NCI-H2196 treated with DMSO at 0.1 percent for 48 hours (cell line): ENCODE data around the gene PLA2G2C.
"Not testable (repeated sequence)": the region's sequence is repeated elsewhere in the genome, so short reads cannot be mapped to it uniquely, and the experiment has no call there.

Experiments used
- DNase-seq: peaks from one replicate; lab custom pipeline; 2025; ENCODE audit not compliant: unreplicated experiment; lab: John Stamatoyannopoulos, UW

The PLA2G2C gene, protein sequence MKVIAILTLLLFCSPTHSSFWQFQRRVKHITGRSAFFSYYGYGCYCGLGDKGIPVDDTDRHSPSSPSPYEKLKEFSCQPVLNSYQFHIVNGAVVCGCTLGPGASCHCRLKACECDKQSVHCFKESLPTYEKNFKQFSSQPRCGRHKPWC

DNA sequence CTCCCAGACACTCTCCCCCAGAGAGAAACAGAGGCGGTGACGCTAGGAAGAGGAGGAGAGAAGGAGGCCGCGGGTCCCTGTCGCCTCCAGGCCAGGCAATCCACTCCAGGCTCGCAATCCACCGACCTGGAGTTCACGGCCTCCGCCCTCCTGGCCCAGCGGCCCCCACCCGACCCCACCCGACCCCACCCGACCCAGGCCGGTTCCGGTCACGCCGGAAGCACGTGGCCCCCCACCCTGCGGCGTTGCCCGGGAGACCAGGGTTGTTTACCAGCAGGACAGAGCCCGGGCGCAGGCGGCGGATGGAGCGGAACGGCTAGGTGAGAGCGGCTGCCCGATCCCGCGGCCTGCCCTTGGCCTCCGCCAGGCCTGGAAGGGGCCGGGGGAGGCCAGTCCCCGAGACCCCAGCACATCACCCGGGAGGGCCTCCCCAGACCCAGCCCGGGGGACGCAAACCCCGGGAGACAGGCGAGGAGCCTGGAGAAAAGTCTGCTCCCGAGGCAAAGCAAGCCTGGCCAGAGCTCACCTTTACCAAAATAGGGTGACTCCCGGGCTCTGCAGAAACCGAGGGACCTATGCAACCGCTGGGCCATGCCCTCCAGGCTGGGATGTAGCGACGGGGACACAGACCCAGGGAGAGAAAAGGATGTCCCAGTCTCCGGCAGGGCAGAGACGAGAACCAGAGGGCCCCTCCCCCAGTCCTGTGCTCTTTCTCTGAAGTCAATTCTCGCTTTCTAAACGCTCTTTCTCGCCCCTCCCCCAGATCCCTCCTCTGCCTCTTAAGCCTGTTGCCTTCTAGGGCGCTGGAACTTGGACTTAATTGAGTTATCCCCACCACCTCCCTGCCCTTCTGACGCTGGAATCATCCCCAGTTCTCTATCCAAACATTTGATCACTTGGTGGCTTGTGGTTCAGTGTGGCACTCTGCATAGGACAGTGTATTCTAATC, at the start of gene PLA2G2C, which contains the start of gene UBXN10:
PLA2G2C (minus strand) TSS at position 685 of the 949 bp plus-strand sequence. CDS start 9,155 bp downstream, outside the sequence.
UBXN10 (plus strand) TSS at position 263 of the 949 bp plus-strand sequence. CDS start 4,466 bp downstream, outside the sequence.
- DNase-seq = no peak

DNA sequence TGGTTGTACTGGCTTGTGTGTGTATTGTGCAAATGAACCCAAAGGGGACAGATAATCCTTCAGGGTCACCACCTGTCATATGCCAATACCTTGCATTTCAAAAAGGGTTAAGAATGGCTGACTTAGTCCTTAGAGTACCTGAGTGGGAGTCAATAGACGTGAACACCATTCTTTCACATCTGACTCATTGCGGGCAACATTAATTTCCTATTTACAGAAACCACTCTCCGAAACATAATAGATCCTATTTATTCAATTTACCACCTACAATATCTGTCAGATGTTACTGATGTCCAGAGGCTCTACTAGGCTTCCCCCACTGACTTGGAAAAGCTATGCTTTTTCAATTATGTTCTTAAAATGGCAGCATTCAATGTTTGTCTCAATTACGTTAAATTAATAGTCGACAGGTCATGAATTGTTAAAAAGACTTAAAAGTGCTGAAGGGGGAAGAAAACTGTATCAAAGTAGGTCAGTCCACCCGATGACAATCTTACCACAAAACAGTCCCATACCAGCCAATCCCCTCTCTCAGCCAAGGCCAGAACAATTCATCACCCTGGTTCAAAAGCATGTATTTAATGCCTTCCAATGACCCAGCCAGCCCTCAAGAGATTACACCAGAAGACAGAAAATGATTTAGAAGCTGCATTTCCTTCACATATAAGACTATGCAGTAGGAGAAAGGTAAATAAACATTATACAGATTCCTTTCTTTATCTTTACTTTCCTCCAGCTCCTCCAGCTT, 48.6 kb upstream of the PLA2G2C start:
- DNase-seq = no peak

DNA sequence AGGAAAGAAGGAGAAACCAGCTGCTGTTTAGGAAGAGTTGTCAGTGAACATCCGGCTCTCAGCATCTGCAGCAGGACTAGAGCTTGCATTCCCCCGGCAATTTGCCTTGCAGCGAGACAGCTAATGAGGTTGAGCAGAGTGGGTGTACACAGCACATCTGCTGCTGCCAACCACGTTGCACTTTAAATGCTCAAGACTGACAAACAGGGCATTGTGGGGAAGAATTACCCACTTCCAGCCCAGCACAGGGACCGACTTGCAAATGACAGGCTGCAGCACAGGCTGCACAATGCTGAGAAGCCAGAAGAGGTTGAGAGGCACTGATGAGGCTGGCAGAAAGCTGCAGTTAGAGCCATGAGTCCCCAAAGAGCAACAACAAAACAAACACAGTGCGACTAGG, 47.5 kb upstream of the PLA2G2C start:
- DNase-seq = no peak

DNA sequence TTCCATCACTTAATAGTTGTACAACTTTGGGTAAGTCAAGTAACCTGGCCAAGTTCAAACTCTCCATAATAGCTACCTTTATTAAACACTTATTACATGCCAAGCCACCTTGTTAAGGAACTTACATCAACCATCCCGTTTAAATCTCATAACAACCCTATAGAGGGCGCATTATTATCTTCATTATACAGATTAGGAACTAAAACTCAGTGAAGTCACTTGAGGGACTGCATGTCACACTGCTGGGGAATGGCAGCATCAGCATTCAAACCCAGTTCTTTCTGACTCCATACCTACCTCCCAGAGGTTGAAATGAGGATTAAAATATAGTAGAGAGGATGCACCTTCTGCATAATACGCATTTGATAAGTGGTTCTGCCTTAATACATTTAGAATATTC, 47.1 kb upstream of the PLA2G2C start:
- no peak for DNase-seq

DNA sequence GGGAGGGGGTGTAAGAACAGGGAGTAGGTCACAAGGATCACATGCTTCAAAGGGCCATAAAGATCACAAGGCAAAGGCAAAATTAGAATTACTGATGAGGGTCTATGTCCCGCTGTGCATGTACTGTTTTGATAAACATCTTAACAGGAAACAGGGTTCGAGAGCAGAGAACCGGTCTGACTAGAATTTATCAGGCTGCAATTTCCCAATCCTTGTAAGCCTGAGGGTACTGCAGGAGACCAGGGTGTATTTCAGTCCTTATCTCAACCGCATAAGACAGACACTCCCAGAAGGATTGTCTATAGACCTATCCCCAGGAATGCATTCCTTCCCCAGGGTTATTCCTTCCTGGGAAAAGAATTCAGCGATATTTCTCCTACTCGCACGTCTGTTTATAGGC, 46.2 kb upstream of the PLA2G2C start:
- not testable (repeated sequence) for DNase-seq

DNA sequence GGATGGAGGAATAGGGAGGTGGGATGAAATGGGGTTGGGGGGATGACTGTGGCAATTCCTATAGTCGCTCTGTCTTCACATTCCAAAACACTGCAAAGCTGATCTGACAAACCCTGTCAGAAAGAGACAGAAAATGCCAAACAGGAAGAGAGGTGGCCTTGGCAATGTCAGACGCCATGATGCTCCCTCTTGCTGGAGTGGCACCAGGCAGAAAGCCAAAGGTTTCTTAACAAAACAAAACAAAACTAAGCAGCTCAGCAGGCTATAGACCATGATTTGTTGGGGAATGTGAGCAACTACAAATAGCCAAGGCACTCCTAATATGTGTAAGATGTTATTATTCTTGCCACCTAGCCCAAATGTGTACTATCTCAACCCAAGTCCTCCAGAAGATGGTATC, 42.9 kb upstream of the PLA2G2C start:
- DNase-seq = peak; percentile 43

DNA sequence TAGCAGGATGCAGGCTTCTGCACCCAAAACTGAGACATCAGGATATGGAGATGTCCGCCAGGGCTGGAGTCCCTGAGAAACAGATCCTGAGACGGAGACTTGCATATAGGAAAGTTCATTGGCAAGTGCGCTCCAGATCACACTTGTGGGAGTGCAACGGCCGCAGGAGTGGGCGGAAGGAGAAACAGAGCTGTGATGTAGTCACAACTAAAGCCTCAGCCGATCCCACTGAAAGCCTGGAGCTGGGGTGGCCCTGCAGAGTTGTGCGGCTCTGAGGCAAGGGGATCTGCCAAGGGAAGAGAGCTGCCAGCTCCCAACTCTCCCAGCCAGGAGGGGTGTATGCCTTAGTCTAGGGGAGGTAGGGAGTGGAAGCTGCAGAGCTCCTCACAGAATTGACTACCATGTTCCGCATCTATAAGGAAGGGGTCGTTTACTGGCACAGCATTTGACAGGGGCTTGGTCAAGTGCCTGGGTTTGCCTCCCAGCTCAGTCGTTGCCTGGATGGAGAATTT, 42.1 kb upstream of the PLA2G2C start:
- no peak for DNase-seq

DNA sequence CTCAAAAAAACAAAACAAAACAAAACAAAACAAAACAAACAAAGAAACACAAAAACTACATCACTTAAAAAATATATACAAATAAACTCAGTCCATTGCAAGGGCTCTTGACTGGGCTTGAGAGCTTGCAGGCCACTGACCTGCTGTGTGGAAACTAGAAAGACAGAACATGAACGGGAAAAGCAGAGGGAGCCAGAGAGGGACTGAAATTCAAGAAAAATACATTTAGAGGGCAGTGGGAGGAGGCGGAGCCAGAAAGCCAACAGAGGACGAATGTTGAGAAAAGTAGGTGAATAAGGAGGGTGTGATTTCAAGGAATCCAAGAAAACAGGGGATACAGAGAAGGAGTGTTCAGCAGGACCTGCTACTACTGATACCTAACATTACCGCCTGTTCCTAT, 41.4 kb upstream of the PLA2G2C start:
- DNase-seq = no peak

DNA sequence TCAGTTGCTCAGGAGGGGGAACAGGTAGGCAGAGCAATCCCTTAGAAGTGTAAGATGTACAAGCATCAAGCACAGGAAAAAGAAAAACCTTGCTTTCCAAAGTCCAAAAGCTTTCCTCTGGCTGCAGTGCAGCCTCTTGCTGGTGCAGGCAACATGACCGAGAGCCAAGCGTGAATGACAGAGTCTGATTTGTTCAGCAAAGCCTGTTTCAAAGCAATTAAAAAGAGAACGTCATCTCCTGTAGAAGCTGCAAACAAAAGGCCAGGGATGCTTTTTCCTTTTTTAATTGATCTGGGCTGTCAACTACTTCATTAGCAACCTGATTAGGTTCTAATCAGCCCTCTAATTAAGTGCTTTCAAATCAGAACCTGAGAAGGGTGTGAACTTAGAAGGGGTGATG, 38.2 kb upstream of the PLA2G2C start:
- no peak for DNase-seq

DNA sequence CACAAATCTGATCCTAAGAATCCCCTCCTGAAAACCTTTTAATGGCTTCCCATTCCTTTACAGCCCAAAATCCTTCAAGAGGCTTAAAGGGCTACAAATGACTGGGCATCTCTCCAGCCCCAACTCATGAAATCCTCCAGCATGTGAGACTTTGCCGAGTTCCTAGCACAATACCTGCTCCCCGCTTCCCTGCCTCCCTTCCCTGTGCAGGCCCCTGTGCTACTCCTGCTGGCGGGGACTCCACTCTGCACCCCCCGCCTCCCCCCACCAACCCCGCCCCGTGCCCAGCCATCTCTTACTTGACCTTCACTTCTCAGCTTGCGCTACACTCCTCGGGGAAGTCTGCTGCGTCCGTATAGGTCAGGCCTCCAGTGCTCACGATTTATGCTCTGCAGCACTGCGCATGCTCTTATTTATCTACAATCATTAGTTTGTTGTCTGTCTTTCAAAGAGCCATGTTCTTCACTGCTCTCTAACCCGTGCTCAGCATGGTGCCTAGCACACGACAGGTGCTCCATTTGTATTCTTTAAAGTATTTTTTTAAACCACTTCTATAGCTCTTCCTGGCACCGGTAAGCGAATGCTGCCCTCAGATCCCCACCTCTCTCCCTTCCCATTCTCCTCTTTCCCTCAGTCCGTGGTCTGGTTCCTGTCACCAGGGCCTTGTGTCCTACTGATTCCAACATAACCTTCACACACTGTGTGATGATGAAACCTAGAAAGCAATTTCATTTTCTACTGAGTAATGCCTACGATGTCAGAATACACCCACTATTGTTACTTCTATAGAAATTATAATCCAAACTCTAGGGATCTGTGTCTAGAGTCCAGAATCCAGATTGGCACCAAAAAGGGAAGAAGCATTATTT, 37.5 kb upstream of the PLA2G2C start:
- no peak for DNase-seq

DNA sequence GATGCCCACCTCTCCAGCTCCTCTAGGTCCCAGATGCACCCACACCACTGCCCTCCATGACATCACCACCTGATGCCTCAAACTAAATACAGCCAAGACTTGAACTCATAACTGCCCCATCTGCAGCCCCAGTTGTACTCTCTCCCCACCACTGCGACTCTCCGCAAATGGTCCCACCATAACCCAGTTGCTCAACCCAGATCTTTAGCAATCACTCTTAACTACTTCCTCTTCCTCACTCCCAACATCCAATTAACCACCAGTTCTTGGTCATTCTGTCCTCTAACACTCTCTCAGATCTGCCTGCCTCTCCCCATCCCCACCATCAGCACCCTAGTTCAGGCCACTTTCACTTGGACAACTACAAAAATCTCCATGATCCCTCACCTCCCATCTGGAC, 36.8 kb upstream of the PLA2G2C start:
- DNase-seq = no peak

DNA sequence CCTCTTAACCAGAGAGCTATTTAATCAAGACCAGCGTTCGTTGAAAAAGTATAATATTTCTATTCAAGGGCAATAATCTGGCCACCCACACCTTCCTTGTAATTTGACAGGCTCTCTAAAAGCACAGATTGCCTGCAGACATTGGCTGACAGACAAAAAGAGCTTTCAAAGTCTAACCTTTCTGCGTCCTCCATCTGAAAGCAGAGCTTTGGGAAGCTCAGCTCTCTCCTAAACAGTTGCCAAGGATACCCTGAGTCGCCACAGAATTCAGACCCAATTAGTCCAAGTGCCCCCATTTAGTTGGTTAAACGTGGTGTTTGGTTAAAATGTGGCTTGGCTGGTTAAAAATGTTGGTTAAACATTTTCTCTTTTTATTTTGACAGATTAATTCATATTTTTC, 33.7 kb upstream of the PLA2G2C start:
- DNase-seq = no peak

DNA sequence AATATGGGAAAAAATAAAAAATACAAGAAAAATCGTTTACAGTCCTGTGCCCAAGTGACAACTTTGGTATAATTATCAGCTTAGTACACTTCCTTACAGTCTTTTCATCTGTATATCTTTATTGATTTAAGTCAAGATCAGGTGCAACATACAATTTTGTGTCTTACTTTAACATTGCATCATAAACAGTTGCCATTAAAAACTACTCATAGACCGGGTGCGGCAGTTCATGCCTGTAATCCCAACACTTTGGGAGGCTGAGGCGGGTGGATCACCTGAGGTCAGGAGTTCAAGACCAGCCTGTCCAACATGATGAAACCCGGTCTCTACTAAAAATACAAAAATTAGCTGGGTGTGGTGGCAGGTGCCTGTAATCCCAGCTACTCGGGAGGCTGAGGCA, 32.7 kb upstream of the PLA2G2C start:
- not testable (repeated sequence) for DNase-seq

DNA sequence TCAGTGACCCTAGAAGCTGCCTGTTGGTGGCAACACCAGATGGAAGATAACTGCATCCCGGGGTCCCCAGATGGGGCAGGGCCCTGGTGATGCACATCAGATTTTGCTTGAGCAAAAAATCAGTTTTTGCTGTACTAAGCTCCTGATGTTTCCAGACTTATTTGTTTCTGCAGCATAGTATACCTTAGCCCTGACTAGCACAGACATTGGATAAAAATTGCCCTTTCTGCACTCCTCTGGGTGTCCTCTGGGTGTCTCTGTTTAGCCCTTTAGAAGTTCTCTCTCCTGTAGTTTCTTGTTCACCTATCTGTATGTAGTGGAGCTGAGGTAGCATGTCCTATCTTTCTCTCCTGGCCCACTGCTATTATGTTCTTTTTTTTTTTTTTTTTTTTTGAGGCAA, 30.3 kb upstream of the PLA2G2C start:
- peak; percentile 11 for DNase-seq

DNA sequence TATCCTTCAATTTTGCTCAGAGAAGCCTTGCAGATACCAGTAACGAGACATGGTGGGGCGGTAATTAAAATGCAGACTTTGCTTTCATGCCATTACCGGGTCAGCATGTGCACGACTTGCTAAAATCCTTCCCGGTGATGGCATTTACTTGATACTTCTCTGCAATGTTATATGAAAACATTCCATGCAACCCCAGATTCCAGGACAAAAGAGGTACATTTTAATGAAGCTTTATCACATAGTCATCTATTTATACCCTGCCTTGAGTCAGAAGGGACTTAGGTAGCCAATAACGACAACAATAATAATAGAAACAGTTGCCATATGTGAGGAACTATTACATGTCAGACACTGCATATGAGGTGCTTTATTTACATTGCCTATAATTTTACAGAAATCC, 29.4 kb upstream of the PLA2G2C start:
- DNase-seq = no peak

DNA sequence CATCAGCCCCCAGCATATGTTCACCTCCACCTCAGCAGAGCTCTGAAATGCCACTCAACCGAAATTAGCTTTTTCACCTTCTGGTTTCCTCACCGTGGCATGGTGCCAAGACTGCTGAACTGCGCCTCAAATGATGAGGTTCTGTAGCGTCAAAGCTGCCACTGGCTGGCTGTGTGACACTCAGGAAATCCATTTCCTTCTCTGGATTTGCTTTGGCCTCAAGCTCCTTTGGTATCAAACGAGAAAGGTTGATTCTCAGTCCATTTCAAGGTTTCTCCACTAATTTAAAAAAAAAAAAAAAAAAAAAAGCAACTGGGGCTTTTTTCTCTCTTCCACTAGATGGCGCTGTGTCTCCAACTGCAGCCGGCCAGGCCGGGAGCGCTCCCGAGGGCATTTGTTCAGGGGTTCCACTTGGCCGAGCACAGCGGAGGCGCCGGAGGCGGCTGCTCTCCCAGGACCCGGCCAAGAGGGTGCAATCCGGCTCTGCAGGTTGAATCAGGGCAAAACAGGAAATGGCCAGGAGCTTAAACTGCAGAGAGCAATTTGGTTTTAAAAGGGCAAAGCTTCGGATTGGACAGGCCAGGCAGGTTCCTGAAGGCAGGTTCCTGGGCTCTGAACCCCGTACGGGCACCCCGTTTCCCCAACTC, 26.5 kb upstream of the PLA2G2C start:
- DNase-seq = peak; percentile 90

DNA sequence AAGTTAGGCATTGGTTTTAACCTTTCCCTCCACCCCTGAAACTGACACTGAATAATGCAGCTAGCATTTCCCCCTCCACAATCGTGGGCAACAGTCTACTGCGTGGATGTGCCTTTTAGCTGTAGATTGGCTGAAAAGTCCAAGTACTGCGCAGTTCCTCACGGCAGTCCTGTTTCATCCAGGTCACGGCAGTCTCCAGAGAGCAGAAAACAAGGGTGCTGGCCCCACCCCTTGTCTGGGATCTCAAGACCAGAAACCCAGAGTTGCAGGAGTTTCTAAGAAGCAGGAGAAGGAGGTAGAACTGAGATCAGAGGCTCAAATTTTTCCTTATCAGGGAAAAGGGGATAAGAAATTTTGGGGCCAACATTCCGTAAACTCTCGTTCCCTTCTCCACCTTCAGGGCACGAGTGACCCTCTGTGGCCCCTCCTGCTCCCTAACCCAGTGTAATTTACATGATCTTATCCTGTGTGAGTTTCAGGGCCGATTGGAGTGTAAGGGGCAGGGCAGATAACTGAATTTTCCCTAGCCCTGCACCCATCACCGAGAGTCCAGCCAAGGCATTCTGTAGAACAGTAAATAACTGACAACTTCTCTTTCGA, 25.9 kb upstream of the PLA2G2C start:
- DNase-seq = no peak

DNA sequence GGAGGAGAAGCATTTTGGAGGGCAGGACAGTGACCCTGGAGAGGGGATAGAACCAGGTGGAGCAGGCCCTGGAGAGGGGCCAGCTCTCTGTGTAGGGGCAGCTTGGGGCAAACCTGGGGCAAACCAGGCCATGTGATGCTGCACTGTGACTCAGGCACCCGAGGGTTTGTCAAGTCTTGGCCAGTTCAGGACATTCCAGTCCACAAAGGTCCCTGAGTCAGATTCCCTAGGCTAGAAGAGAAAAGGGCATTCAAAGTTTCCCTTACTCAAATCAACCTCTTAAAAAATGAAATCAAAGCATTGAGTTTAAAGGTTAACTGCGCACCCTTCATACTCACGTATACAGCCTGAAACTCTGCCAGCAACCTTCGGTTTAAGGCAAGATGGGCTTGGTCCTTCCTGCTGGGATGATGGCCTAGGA, 25.2 kb upstream of the PLA2G2C start:
- DNase-seq = no peak

DNA sequence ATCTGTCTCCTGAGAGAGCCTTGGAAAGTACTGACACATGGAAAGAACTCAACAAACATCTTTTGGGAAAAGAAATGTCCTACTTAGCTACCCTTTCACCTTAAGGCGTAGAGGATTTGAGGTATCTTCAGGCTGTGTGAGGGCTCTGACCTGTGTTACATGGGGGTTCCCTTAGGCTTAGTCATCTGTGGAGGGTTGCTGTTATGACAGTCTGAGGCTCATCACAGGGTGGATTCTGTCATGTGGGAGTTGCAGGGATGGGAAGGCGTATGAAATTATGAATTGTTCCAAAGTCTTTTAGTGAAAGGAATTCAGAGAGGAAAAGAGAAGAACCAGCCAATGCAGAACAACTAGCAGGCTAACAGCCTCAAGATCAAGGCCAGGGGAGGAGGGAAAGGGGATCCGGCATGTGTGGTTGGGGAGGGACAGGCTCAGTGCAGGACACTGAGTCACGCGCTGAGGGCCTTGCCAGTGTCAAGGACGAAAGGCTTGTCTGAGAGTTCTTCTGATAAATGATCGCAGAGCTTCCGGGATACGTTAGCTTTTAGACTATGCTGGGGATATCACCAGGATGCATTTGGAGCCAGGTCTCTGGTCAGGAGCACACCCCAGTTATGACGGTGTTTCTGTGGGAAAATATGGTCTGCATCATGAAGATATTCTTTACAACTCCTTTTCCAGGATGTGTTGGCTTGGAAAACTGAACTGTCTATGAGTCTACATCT, 24.6 kb upstream of the PLA2G2C start:
- DNase-seq = no peak
